Measurements from ENCODE around the gene TPP2.

TPP2 gene

GRCh38 chr13:102556806-102557205, 40.0 kb upstream of the TPP2 start:
- H3K14ac ChIP-seq (ENCODE audit: low read length): no peak overlapping the region
- no peak overlapping the region for H3K4me2 ChIP-seq (ENCODE audit: low read length)
- H4K8ac ChIP-seq (ENCODE audit: low read depth, low read length): no peak overlapping the region
- no peak overlapping the region for H2AFZ ChIP-seq (ENCODE audit: insufficient read depth, low read length, poor library complexity)
- H3K27ac ChIP-seq (ENCODE audit: low read depth, low read length): no peak overlapping the region
- no peak overlapping the region for H3K23ac ChIP-seq (ENCODE audit: low read length)
- H3K9ac ChIP-seq (ENCODE audit: low read length): no peak overlapping the region
- no peak overlapping the region for H2AK5ac ChIP-seq (ENCODE audit: low read length)
- no peaks in the 10 kb centered on the region for H3K79me2 ChIP-seq (ENCODE audit: control insufficient read depth, insufficient read depth, low read length, poor library complexity)
- H2BK120ac ChIP-seq (ENCODE audit: insufficient read depth, low read length, poor library complexity): no peak overlapping the region
- no peaks in the 10 kb centered on the region for H3K79me1 ChIP-seq (ENCODE audit: low read length)
- no peak overlapping the region for H2BK5ac ChIP-seq (ENCODE audit: low read depth, low read length, poor library complexity)
- H4K12ac ChIP-seq (ENCODE audit: low read depth, low read length): no peak overlapping the region
- no peaks in the 10 kb centered on the region for H3K36me3 ChIP-seq (ENCODE audit: control insufficient read depth in 1 of 2, insufficient read depth in 2 of 2, low read length in 2 of 2)
- no peak overlapping the region for H4K91ac ChIP-seq (ENCODE audit: low read depth, low read length)
- H3K4ac ChIP-seq (ENCODE audit: low read depth, low read length): no peak overlapping the region
- no peaks in the 10 kb centered on the region for H3K4me1 ChIP-seq (ENCODE audit: control insufficient read depth in 1 of 2, insufficient read depth in 2 of 2, low read length in 2 of 2)
- DNase-seq: no peak
- no peaks in the 10 kb centered on the region for H3K9me3 ChIP-seq (ENCODE audit: insufficient read depth, low read depth, low read length)
- no peak overlapping the region for H3K18ac ChIP-seq (ENCODE audit: low read length)
- no peaks in the 10 kb centered on the region for H3K27me3 ChIP-seq (ENCODE audit: insufficient read depth, low read length)
- no CpG with 5 or more reads among the region's 3 CpGs for WGBS (ENCODE audit: extremely low coverage, insufficient coverage, insufficient read length)
- no peak overlapping the region for H2BK12ac ChIP-seq (ENCODE audit: low read length)
- H3K4me3 ChIP-seq (ENCODE audit: low read depth, low read length): no peak overlapping the region

- no peak overlapping the region for H2BK120ac ChIP-seq (ENCODE audit: insufficient read depth, low read length, poor library complexity)
- H3K4ac ChIP-seq (ENCODE audit: low read depth, low read length): no peak overlapping the region
- H3K18ac ChIP-seq (ENCODE audit: low read length): no peak overlapping the region
- H3K4me2 ChIP-seq (ENCODE audit: low read length): no peak overlapping the region
- no peak overlapping the region for H2AK5ac ChIP-seq (ENCODE audit: low read length)
- no peaks in the 10 kb centered on the region for H3K9me3 ChIP-seq (ENCODE audit: insufficient read depth, low read depth, low read length)
- no peak overlapping the region for H4K12ac ChIP-seq (ENCODE audit: low read depth, low read length)
- no peaks in the 10 kb centered on the region for H3K36me3 ChIP-seq (ENCODE audit: control insufficient read depth in 1 of 2, insufficient read depth in 2 of 2, low read length in 2 of 2)
- no peak overlapping the region for H4K8ac ChIP-seq (ENCODE audit: low read depth, low read length)
- no peak overlapping the region for H3K23ac ChIP-seq (ENCODE audit: low read length)
- no peaks in the 10 kb centered on the region for H3K27me3 ChIP-seq (ENCODE audit: insufficient read depth, low read length)
- no peaks in the 10 kb centered on the region for H3K79me2 ChIP-seq (ENCODE audit: control insufficient read depth, insufficient read depth, low read length, poor library complexity)
- no peak overlapping the region for H3K4me3 ChIP-seq (ENCODE audit: low read depth, low read length)
- H3K27ac ChIP-seq (ENCODE audit: low read depth, low read length): no peak overlapping the region
- WGBS (ENCODE audit: extremely low coverage, insufficient coverage, insufficient read length): no CpG with 5 or more reads among the region's 2 CpGs
- no peaks in the 10 kb centered on the region for H3K4me1 ChIP-seq (ENCODE audit: control insufficient read depth in 1 of 2, insufficient read depth in 2 of 2, low read length in 2 of 2)
- no peak overlapping the region for H2BK12ac ChIP-seq (ENCODE audit: low read length)
- H2BK5ac ChIP-seq (ENCODE audit: low read depth, low read length, poor library complexity): no peak overlapping the region
- H2AFZ ChIP-seq (ENCODE audit: insufficient read depth, low read length, poor library complexity): no peak overlapping the region
- no peak overlapping the region for H3K14ac ChIP-seq (ENCODE audit: low read length)
- H3K79me1 ChIP-seq (ENCODE audit: low read length): no peaks in the 10 kb centered on the region
- no peak overlapping the region for H3K9ac ChIP-seq (ENCODE audit: low read length)
- DNase-seq: no peak
- H4K91ac ChIP-seq (ENCODE audit: low read depth, low read length): no peak overlapping the region
Observed at GRCh38 chr13:102558029-102558428, 38.8 kb upstream of the TPP2 start.

- no peaks in the 10 kb centered on the region for H3K36me3 ChIP-seq (ENCODE audit: control insufficient read depth in 1 of 2, insufficient read depth in 2 of 2, low read length in 2 of 2)
- no peak overlapping the region for H3K4me2 ChIP-seq (ENCODE audit: low read length)
- H3K79me2 ChIP-seq (ENCODE audit: control insufficient read depth, insufficient read depth, low read length, poor library complexity): no peaks in the 10 kb centered on the region
- no peak overlapping the region for H3K27ac ChIP-seq (ENCODE audit: low read depth, low read length)
- H2BK120ac ChIP-seq (ENCODE audit: insufficient read depth, low read length, poor library complexity): no peak overlapping the region
- no peak overlapping the region for H4K8ac ChIP-seq (ENCODE audit: low read depth, low read length)
- no peak overlapping the region for H4K91ac ChIP-seq (ENCODE audit: low read depth, low read length)
- no CpG with 5 or more reads among the region's 1 CpG for WGBS (ENCODE audit: extremely low coverage, insufficient coverage, insufficient read length)
- H3K18ac ChIP-seq (ENCODE audit: low read length): no peak overlapping the region
- no peak overlapping the region for H3K14ac ChIP-seq (ENCODE audit: low read length)
- H3K27me3 ChIP-seq (ENCODE audit: insufficient read depth, low read length): no peaks in the 10 kb centered on the region
- H2AK5ac ChIP-seq (ENCODE audit: low read length): no peak overlapping the region
- H3K4ac ChIP-seq (ENCODE audit: low read depth, low read length): no peak overlapping the region
- DNase-seq: no peak
- no peak overlapping the region for H3K23ac ChIP-seq (ENCODE audit: low read length)
- H2BK12ac ChIP-seq (ENCODE audit: low read length): no peak overlapping the region
- H2AFZ ChIP-seq (ENCODE audit: insufficient read depth, low read length, poor library complexity): no peak overlapping the region
- no peaks in the 10 kb centered on the region for H3K79me1 ChIP-seq (ENCODE audit: low read length)
- no peaks in the 10 kb centered on the region for H3K9me3 ChIP-seq (ENCODE audit: insufficient read depth, low read depth, low read length)
- no peaks in the 10 kb centered on the region for H3K4me1 ChIP-seq (ENCODE audit: control insufficient read depth in 1 of 2, insufficient read depth in 2 of 2, low read length in 2 of 2)
- no peak overlapping the region for H3K9ac ChIP-seq (ENCODE audit: low read length)
- no peak overlapping the region for H4K12ac ChIP-seq (ENCODE audit: low read depth, low read length)
- no peak overlapping the region for H2BK5ac ChIP-seq (ENCODE audit: low read depth, low read length, poor library complexity)
- no peak overlapping the region for H3K4me3 ChIP-seq (ENCODE audit: low read depth, low read length)
Observed at GRCh38 chr13:102561933-102562332, 34.9 kb upstream of the TPP2 start.

GRCh38 chr13:102563267-102563666, 33.5 kb upstream of the TPP2 start:
- H3K18ac ChIP-seq (ENCODE audit: low read length): no peak overlapping the region

More at GRCh38 chr13:102563267-102563666, 33.5 kb upstream of the TPP2 start:
- Histone ChIP-seq H4K8ac (ENCODE audit: low read depth, low read length) (no peak overlapping the region), H3K4me2 (ENCODE audit: low read length) (no peak overlapping the region), H3K79me1 (ENCODE audit: low read length) (no peaks in the 10 kb centered on the region), H3K79me2 (ENCODE audit: control insufficient read depth, insufficient read depth, low read length, poor library complexity) (no peaks in the 10 kb centered on the region), H2BK5ac (ENCODE audit: low read depth, low read length, poor library complexity) (no peak overlapping the region), H2BK12ac (ENCODE audit: low read length) (no peak overlapping the region), H3K9ac (ENCODE audit: low read length) (no peak overlapping the region), H4K12ac (ENCODE audit: low read depth, low read length) (no peak overlapping the region), H3K4me1 (ENCODE audit: control insufficient read depth in 1 of 2, insufficient read depth in 2 of 2, low read length in 2 of 2) (no peaks in the 10 kb centered on the region), H2AFZ (ENCODE audit: insufficient read depth, low read length, poor library complexity) (no peak overlapping the region), H3K36me3 (ENCODE audit: control insufficient read depth in 1 of 2, insufficient read depth in 2 of 2, low read length in 2 of 2) (no peaks in the 10 kb centered on the region), H2BK120ac (ENCODE audit: insufficient read depth, low read length, poor library complexity) (no peak overlapping the region), H3K27ac (ENCODE audit: low read depth, low read length) (no peak overlapping the region), H2AK5ac (ENCODE audit: low read length) (no peak overlapping the region), H3K9me3 (ENCODE audit: insufficient read depth, low read depth, low read length) (no peaks in the 10 kb centered on the region), H3K14ac (ENCODE audit: low read length) (no peak overlapping the region), H3K27me3 (ENCODE audit: insufficient read depth, low read length) (no peaks in the 10 kb centered on the region), H3K4ac (ENCODE audit: low read depth, low read length) (no peak overlapping the region), H3K4me3 (ENCODE audit: low read depth, low read length) (no peak overlapping the region), H3K23ac (ENCODE audit: low read length) (no peak overlapping the region), H4K91ac (ENCODE audit: low read depth, low read length) (no peak overlapping the region)
- no peak for DNase-seq
- no CpG with 5 or more reads among the region's 2 CpGs for WGBS (ENCODE audit: extremely low coverage, insufficient coverage, insufficient read length)
